ENCODE results near the gene PIM3. TPM values are rescaled to one million over a fixed set of nuclear protein-coding genes. Genes with fewer than 3 reads are reported as not detected.

PIM3 gene
- polyA plus RNA-seq, 1 of the 3 experiments (the other 2 are of a cell fraction): 15.3 TPM

DNA sequence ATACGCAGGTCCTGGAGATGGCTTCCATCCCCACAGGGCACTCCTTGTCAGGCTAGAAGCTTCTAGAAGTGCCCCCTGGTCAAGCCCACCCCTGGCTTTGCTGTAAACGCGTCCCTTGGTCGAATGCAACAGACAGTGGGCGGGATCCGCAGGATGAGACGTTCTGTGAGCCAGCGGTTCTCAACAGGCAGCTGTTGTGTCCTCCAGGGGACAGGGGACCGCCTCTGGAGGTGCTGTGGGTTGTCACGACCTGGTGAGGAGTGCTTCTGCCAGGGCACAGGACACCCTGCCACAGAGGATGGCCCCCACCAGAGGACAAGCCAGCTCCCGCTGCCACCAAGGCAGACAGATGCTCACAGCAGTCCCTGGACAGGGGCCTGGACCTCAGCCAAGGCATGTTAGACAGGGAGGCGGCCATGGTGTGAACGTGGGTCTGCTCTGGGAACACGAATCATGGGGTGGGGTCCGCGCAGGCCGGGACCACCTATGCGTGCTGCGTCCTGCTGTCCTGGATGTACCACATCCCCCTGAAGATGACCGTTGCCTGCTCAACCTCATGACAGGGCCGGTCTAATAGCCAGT, 30.5 kb upstream of the PIM3 start (continued):
- TF ChIP-seq, protein P1, sequence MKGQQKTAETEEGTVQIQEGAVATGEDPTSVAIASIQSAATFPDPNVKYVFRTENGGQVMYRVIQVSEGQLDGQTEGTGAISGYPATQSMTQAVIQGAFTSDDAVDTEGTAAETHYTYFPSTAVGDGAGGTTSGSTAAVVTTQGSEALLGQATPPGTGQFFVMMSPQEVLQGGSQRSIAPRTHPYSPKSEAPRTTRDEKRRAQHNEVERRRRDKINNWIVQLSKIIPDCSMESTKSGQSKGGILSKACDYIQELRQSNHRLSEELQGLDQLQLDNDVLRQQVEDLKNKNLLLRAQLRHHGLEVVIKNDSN (IDR thresholded peaks at IDR 0.05; ENCODE audit: borderline replicate concordance, low read depth): no peak
- TF ChIP-seq, protein P2, sequence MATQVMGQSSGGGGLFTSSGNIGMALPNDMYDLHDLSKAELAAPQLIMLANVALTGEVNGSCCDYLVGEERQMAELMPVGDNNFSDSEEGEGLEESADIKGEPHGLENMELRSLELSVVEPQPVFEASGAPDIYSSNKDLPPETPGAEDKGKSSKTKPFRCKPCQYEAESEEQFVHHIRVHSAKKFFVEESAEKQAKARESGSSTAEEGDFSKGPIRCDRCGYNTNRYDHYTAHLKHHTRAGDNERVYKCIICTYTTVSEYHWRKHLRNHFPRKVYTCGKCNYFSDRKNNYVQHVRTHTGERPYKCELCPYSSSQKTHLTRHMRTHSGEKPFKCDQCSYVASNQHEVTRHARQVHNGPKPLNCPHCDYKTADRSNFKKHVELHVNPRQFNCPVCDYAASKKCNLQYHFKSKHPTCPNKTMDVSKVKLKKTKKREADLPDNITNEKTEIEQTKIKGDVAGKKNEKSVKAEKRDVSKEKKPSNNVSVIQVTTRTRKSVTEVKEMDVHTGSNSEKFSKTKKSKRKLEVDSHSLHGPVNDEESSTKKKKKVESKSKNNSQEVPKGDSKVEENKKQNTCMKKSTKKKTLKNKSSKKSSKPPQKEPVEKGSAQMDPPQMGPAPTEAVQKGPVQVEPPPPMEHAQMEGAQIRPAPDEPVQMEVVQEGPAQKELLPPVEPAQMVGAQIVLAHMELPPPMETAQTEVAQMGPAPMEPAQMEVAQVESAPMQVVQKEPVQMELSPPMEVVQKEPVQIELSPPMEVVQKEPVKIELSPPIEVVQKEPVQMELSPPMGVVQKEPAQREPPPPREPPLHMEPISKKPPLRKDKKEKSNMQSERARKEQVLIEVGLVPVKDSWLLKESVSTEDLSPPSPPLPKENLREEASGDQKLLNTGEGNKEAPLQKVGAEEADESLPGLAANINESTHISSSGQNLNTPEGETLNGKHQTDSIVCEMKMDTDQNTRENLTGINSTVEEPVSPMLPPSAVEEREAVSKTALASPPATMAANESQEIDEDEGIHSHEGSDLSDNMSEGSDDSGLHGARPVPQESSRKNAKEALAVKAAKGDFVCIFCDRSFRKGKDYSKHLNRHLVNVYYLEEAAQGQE (IDR thresholded peaks at IDR 0.05; ENCODE audit: low read depth, low read length): no peak
- no peak for TF ChIP-seq TAF1 (IDR thresholded peaks at IDR 0.05; ENCODE audit: borderline replicate concordance, low read depth, low read length)
- TF ChIP-seq JUND (IDR thresholded peaks at IDR 0.05): no peak
- no peak for TF ChIP-seq ELF1 (IDR thresholded peaks at IDR 0.05)
- TF ChIP-seq NRF1 (IDR thresholded peaks at IDR 0.05; ENCODE audit: low read depth, low read length): no peak

DNA sequence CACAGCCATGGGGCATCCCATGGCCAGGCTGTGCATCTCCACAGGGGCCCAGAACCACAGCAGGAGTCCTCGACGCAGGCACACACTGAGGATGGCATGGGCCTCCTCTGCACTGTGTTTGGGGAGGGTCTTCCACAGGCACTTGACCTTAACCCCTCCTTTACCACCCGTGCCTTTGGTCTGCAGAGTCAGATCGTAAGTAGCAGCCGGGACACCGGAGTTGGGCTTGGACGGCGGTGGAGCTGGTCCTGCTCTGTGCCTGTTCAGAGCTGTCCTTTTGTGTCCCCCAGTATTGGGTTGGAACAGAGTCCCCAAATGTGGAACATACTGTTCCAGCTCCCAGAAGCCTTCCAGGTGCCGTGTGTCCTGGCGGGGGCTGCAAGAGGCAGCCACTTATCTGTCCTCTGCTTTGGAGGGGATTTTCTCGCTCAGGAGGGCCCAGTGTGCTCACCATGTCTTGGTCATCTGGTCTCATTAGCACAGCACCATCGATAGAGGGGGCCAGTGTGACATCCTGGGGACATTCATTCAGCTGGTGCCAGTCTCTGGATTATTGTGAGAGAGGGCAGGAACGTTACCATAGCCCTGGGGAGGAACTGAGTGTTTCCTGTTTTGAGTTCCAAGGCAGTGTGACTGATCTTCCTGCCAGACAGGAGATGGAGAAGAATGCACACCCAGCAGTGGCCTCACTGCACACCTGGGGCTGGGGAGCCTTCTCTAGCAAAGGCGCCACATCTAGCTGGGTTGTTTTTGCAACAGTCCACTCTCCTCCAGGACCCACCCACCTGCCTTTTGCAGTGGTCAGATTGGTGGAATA, 29.8 kb upstream of the PIM3 start:
- POLR2A ChIA-PET: interaction anchor here (0.6 to 1.3 kb wide), 3 partner anchors 97 to 223 kb away, joined by 3 read pairs; no protein-coding TSS in a partner anchor
- H2AFZ ChIP-seq (ENCODE audit: low read depth): no peak overlapping the region

More for the DNA sequence above, 29.8 kb upstream of the PIM3 start:
- Histone ChIP-seq H3K36me3 (replicated peaks in 1 of 2; ENCODE audit: control insufficient read depth in 1 of 2, insufficient read depth in 2 of 2, low read length in 1 of 2) (no peaks in the 10 kb centered on the region), H3K4me3 (ENCODE audit: low read depth in 2 of 2, low read length in 1 of 2) (no peak overlapping the region), H3K4me2 (no peak overlapping the region), H3K79me2 (ENCODE audit: insufficient read depth) (no peaks in the 10 kb centered on the region), H4K20me1 (ENCODE audit: insufficient read depth) (no peaks in the 10 kb centered on the region), H3K27me3 (ENCODE audit: insufficient read depth) (no peaks in the 10 kb centered on the region), H3K9me3 (no peaks in the 10 kb centered on the region), H3K27ac (ENCODE audit: low read depth in 2 of 2, low read length in 1 of 2) (no peak overlapping the region), H3K9me2 (no peaks in the 10 kb centered on the region), H3K4me1 (ENCODE audit: control insufficient read depth in 1 of 2, insufficient read depth in 2 of 2, low read depth in 1 of 2, low read length in 1 of 2) (peaks cover 0 to 30% of the 10 kb centered on the region in 2 experiments; a peak in 1 of 4 replicates), H3K9ac (no peak overlapping the region), H3F3A (replicated peaks; ENCODE audit: insufficient read depth) (no peaks in the 10 kb centered on the region)
- CTCF ChIA-PET: interaction anchor here (0.7 to 5.2 kb wide), 38 partner anchors 8 to 385 kb away, joined by 3 to 88 read pairs (median 4); partner anchors contain the start of genes ALG12 and CRELD2
- 67% methylated on average over 7 of the region's 14 CpGs for WGBS (ENCODE audit: low lambda C conversion rate)
- TF ChIP-seq SMC3 (IDR thresholded peaks at IDR 0.05; ENCODE audit: low read depth, low read length) (peak; percentile 54), NFIC (IDR thresholded peaks at IDR 0.05; ENCODE audit: borderline replicate concordance) (no peak), JUND (IDR thresholded peaks at IDR 0.05) (no peak), POLR2AphosphoS5 (IDR thresholded peaks at IDR 0.05; ENCODE audit: low read depth, low read length) (no peak), GABPA (IDR thresholded peaks at IDR 0.05; ENCODE audit: low read depth) (no peak), RAD21 (IDR thresholded peaks at IDR 0.05; ENCODE audit: low read length) (peak; percentile 77), RFX5 (IDR thresholded peaks at IDR 0.05; ENCODE audit: low read length) (no peak)
- TF ChIP-seq, protein P3, sequence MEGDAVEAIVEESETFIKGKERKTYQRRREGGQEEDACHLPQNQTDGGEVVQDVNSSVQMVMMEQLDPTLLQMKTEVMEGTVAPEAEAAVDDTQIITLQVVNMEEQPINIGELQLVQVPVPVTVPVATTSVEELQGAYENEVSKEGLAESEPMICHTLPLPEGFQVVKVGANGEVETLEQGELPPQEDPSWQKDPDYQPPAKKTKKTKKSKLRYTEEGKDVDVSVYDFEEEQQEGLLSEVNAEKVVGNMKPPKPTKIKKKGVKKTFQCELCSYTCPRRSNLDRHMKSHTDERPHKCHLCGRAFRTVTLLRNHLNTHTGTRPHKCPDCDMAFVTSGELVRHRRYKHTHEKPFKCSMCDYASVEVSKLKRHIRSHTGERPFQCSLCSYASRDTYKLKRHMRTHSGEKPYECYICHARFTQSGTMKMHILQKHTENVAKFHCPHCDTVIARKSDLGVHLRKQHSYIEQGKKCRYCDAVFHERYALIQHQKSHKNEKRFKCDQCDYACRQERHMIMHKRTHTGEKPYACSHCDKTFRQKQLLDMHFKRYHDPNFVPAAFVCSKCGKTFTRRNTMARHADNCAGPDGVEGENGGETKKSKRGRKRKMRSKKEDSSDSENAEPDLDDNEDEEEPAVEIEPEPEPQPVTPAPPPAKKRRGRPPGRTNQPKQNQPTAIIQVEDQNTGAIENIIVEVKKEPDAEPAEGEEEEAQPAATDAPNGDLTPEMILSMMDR (IDR thresholded peaks at IDR 0.05): peak; percentile 45
- TF ChIP-seq, protein P4, sequence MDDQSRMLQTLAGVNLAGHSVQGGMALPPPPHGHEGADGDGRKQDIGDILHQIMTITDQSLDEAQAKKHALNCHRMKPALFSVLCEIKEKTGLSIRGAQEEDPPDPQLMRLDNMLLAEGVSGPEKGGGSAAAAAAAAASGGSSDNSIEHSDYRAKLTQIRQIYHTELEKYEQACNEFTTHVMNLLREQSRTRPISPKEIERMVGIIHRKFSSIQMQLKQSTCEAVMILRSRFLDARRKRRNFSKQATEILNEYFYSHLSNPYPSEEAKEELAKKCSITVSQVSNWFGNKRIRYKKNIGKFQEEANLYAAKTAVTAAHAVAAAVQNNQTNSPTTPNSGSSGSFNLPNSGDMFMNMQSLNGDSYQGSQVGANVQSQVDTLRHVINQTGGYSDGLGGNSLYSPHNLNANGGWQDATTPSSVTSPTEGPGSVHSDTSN (IDR thresholded peaks at IDR 0.05): no peak
- peak; percentile 74 for DNase-seq
